Endothelial cell (in vitro differentiated cells): ENCODE measurements around the gene VOPP1. TPM values are rescaled to one million over a fixed set of nuclear protein-coding genes. Genes with fewer than 3 reads are reported as not detected.

Experiments
- DNase-seq: peaks from one replicate; pipeline ENCODE4 v3.0.0; 2021; ENCODE audit warnings: low spot score
- H3K27ac Mint-ChIP-seq: one replicate; pipeline ENCODE4 v1.8.0; 2021; ENCODE audit warnings: mixed read lengths, inconsistent platforms; ENCODE audit not compliant: unreplicated experiment
- H3K27me3 Mint-ChIP-seq: one replicate; pipeline ENCODE4 v1.8.0; 2021; ENCODE audit warnings: mild to moderate bottlenecking, moderate library complexity, mixed read lengths, inconsistent platforms; ENCODE audit not compliant: unreplicated experiment
- H3K36me3 Mint-ChIP-seq: one replicate; pipeline ENCODE4 v1.8.0; 2021; ENCODE audit warnings: mild to moderate bottlenecking, low read depth, mixed read lengths, inconsistent platforms; ENCODE audit not compliant: unreplicated experiment
- H3K4me1 Mint-ChIP-seq: one replicate; pipeline ENCODE4 v1.8.0; 2021; ENCODE audit warnings: mild to moderate bottlenecking, mixed read lengths, inconsistent platforms; ENCODE audit not compliant: unreplicated experiment
- H3K4me3 Mint-ChIP-seq: one replicate; pipeline ENCODE4 v1.8.0; 2021; ENCODE audit warnings: mild to moderate bottlenecking, mixed read lengths, inconsistent platforms; ENCODE audit not compliant: unreplicated experiment
- H3K9me3 Mint-ChIP-seq: one replicate; pipeline ENCODE4 v1.8.0; 2021; ENCODE audit warnings: mixed read lengths, inconsistent platforms; ENCODE audit not compliant: unreplicated experiment
- total RNA-seq: library from RNA; stranded (reverse); fragmentation: NEBNext Ultra II Directional; extraction: Animal tissue kit (Norgen Biotek cat#: 25700); gene quantifications from one replicate; pipeline ENCODE4 v1.2.1, GENCODE V29; 2021; ENCODE audit not compliant: unreplicated experiment
- TF ChIP-seq, protein P1 (sequence below): fragments of 200-600 bp; sonication (generic); IDR thresholded peaks from one replicate; pipeline ENCODE4 v1.5.0; 2021; ENCODE audit warnings: antibody characterized with exemption; ENCODE audit not compliant: unreplicated experiment

VOPP1 gene
- total RNA-seq, 1 donor from 2014 or later, result 54.2 TPM

DNA sequence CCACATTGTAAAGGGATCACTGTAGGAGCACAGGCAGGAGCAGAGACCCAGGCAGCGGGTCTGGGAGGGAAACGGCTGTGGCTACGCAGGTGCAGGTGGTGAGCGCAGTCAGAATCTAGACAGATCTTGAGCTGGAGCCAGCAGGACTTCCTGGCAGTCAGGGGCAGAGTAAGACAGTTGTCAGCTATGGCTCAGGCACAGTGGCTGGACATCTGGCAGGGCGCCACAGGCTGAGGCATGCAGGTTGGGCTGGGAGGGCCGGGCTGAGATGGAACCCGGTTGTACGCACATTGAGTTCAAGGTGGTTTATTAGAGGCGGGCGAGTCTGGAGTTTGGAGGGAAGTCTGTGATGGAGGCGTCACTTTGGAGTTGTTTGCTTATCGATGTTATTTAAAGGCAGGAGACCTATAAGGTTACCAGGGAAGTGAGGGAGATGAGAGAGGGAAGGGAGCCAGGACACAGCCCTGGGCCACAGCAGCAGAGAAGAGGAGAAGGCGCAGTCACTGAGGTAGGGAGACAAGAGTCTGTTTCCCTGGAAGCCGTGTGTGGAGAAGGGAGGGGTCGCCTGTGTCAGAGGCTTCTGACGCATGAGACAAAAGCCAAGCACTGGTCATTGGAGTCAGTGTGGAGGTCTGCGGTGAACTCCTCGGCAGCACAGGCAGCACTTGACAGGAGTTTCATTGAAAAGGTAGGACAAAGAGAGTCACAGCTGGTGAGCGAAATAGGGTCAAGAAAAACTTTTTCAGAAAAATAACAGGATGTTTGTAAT is 133.4 kb downstream of the VOPP1 start:
- H3K4me1 Mint-ChIP-seq, result peaks cover 15% of the 10 kb centered on the region
- H3K27me3 Mint-ChIP-seq, result peaks cover 6% of the 10 kb centered on the region
- TF ChIP-seq, protein P1, sequence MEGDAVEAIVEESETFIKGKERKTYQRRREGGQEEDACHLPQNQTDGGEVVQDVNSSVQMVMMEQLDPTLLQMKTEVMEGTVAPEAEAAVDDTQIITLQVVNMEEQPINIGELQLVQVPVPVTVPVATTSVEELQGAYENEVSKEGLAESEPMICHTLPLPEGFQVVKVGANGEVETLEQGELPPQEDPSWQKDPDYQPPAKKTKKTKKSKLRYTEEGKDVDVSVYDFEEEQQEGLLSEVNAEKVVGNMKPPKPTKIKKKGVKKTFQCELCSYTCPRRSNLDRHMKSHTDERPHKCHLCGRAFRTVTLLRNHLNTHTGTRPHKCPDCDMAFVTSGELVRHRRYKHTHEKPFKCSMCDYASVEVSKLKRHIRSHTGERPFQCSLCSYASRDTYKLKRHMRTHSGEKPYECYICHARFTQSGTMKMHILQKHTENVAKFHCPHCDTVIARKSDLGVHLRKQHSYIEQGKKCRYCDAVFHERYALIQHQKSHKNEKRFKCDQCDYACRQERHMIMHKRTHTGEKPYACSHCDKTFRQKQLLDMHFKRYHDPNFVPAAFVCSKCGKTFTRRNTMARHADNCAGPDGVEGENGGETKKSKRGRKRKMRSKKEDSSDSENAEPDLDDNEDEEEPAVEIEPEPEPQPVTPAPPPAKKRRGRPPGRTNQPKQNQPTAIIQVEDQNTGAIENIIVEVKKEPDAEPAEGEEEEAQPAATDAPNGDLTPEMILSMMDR, result no peak
- no peak for DNase-seq
- H3K9me3 Mint-ChIP-seq, result peaks cover 5% of the 10 kb centered on the region
- no peaks in the 10 kb centered on the region for H3K36me3 Mint-ChIP-seq
- peak overlapping the region; percentile 34 for H3K27ac Mint-ChIP-seq
- H3K4me3 Mint-ChIP-seq, result no peak overlapping the region

DNA sequence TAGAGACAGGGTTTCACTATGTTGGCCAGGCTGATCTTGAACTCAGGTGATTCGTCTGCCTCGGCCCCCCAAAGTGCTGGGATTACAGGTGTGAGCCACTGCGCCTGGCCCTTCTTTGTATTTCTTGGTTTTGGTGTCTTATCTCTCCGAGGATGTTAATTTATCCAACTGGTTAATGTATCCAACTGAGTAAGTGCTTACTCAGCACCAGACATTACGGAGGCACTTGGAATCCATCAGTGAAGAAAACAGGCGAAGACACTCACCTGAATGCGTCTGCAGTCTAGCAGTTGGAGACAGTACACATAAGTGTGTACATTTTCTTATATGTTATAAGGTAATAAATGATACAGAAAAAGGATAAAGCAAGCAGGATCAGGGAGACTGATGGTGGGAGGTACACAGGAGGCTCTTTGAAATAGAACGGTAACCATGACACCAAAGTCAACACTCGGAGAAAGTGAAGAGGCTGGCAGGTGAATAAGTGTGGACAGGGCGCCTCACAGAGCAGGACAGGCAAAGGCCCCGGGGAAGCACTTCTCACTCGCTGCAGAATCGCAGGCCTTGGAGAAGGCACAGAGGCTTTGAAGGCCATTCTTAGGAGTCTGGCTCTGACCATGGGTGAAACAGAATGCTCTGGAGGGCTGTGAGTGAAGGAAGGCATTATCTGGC is 134.1 kb downstream of the VOPP1 start:
- peaks cover 6% of the 10 kb centered on the region for H3K27me3 Mint-ChIP-seq
- no peak for DNase-seq
- H3K36me3 Mint-ChIP-seq, result no peaks in the 10 kb centered on the region
- H3K4me1 Mint-ChIP-seq, result peaks cover 15% of the 10 kb centered on the region
- TF ChIP-seq, protein P1, result no peak
- no peak overlapping the region for H3K27ac Mint-ChIP-seq
- H3K4me3 Mint-ChIP-seq, result no peak overlapping the region
- H3K9me3 Mint-ChIP-seq, result peaks cover 5% of the 10 kb centered on the region

DNA sequence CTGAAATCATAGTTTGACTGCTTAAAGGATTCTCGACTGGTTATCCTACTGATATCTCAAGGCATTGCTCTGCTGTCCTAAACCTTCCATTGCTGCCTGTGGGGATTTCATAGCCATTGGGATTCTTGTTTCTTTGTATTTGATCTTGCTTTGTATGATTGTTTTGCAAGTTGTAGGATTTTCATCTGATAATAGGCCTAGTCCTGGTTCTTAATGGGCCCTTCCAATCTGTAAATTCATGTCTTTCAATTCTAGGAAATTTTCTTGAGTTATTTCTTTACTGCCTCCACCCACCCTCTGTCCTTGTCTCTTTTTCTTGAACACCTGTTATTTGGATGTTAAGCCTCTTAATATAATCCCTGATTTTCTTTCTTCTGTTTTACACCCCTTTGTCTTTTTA is 134.9 kb downstream of the VOPP1 start:
- H3K9me3 Mint-ChIP-seq, result peaks cover 5% of the 10 kb centered on the region
- H3K36me3 Mint-ChIP-seq, result no peaks in the 10 kb centered on the region
- H3K4me1 Mint-ChIP-seq, result peaks cover 15% of the 10 kb centered on the region
- peaks cover 6% of the 10 kb centered on the region for H3K27me3 Mint-ChIP-seq
- H3K4me3 Mint-ChIP-seq, result no peak overlapping the region
- DNase-seq, result no peak
- TF ChIP-seq, protein P1, result no peak
- H3K27ac Mint-ChIP-seq, result no peak overlapping the region

DNA sequence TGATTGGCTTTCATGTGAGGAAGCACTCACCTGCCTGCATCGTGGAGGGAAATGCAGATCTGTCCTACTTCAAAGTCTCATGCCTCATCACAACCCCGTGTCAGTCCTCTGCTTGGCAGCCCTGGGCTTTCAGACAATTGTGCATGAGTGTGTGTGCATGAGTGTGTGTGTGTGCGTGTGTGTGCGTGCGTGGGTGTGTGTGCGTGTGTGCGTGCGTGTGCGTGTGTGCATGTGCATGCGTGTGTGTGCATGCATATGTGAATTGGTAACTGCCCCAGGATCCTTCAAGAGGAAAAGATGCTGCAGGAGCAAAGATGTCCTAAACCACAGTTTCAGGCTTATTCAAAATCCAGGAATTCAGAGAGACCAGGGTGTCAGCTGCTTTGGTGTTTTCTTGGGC is 135.8 kb downstream of the VOPP1 start:
- Mint-ChIP-seq H3K27me3 (peaks cover 6% of the 10 kb centered on the region), H3K4me1 (peaks cover 15% of the 10 kb centered on the region), H3K36me3 (no peaks in the 10 kb centered on the region), H3K27ac (no peak overlapping the region), H3K4me3 (no peak overlapping the region), H3K9me3 (peaks cover 5% of the 10 kb centered on the region)
- no peak for DNase-seq
- TF ChIP-seq, protein P1, result no peak

DNA sequence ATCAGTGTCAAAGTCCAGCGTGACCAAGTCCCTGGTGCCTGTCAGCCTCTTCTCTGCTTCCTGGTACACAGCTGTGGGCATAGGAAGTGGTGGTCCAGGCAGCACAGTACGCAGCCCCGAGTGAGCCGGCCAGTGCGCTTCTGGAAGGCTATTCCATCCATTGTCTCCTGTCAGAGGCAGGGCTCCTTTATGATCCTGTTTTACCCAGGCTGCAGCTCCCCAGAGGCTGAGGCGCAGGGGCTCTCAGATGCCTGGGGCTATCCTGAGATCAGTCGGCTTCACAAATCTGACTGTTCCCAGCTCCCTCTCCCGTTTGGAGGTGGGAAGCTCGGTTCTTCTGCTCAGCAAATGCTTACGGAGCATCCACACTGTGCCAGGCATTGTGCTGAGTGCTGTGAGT is 136.8 kb downstream of the VOPP1 start:
- H3K4me3 Mint-ChIP-seq, result no peak overlapping the region
- TF ChIP-seq, protein P1, result no peak
- no peak overlapping the region for H3K27ac Mint-ChIP-seq
- peaks cover 15% of the 10 kb centered on the region for H3K4me1 Mint-ChIP-seq
- peaks cover 5% of the 10 kb centered on the region for H3K9me3 Mint-ChIP-seq
- peaks cover 6% of the 10 kb centered on the region for H3K27me3 Mint-ChIP-seq
- DNase-seq, result no peak
- H3K36me3 Mint-ChIP-seq, result no peaks in the 10 kb centered on the region
